NCI-H1694 (cell line): ENCODE data around the gene BMF.
"Not testable (repeated sequence)": the region's sequence is repeated elsewhere in the genome, so short reads cannot be mapped to it uniquely, and the experiment has no call there.

Source experiments
- DNase-seq: peaks from one replicate; lab custom pipeline; 2025; lab: John Stamatoyannopoulos, UW

The BMF gene

GRCh38 chr15:40128766-40129660 lies 20.3 kb upstream of the BMF start:
- DNase-seq, result no peak

GRCh38 chr15:40125950-40126349 lies 17.3 kb upstream of the BMF start:
- no peak for DNase-seq

DNA sequence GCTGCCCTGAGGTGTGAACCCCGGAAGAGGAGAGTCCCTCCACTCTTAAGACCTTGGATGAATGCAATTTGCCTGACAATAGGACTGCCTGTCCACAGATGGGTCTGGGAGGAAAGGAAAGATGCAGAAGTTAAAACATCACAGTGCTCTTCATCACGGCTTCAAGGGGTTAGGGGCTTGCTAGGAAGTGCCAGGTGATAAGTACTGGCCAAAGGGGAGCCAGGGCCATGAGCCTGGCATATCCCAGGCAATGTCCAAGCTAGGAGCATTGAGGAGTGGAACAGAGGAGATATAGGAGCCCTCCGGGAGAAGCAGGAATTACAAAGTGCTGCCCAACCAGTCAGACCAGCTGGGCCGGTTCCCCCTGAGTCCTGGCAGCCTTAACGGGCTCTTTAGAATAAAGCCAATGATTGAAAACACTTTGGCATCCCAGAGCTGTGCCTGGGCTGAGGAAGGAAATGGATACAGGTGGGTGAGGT lies 16.2 kb upstream of the BMF start:
- not testable (repeated sequence) for DNase-seq

GRCh38 chr15:40124333-40124732 lies 15.7 kb upstream of the BMF start:
- not testable (repeated sequence) for DNase-seq

GRCh38 chr15:40123863-40124262 lies 15.2 kb upstream of the BMF start:
- not testable (repeated sequence) for DNase-seq

- peak; percentile 18 for DNase-seq
Observed at GRCh38 chr15:40122989-40123388, 14.3 kb upstream of the BMF start.

DNA sequence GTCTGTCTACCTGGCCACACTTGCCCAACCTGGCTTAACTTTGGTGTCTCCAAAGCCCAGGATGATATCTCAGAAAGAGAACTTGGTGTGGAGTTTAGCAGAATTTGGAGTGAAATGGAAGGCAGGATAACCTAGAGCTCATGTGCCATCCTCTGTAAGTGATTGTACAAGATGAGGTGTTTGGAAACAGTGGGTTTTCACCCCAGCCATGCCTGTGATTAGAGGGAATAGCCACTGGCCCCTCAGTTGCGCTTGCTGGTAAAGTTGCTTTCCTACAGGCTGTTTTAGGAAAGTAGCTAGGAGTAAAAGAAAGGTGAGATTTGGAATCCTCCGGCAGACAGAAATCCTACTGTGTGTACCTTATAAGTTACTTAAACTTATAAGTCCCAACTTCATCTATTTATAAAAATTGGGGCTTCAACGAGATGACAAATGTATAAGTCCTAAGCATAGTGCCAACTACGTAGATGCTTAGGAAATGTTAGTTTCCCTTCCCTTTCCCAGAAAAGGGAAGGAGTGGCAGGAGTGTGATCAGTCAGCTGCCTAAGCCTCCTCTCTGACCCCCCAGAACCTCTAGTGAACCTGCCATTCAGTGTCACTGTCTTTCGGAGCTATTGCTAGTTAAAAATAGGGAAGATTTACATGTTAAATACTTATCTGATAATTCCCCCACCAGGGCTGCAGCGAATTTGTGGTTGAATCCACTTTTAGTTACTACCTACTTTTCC lies 13.4 kb upstream of the BMF start:
- no peak for DNase-seq

- DNase-seq, result no peak
Observed at GRCh38 chr15:40118473-40118872, 9.8 kb upstream of the BMF start.

DNA sequence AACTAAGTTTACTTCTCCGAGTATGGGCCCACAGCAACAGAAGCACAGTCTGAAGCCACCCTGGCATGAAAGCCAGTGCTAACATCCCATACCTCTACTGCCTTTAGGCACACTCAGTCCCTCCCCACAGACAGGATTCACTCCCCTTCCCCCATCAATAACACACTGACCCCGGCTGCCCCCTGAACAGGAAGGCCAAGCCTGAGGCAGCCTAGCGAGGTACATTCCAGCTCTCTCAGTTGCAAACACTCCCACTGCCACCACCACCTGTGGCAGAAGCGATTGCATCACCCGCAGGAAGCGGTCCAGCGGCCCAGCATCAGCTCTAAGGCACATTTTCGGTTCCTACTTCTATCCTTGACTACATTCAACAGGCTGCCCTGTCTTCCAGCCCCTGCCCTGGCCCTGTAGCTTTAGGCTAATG lies 7.0 kb upstream of the BMF start:
- DNase-seq, result no peak

DNA sequence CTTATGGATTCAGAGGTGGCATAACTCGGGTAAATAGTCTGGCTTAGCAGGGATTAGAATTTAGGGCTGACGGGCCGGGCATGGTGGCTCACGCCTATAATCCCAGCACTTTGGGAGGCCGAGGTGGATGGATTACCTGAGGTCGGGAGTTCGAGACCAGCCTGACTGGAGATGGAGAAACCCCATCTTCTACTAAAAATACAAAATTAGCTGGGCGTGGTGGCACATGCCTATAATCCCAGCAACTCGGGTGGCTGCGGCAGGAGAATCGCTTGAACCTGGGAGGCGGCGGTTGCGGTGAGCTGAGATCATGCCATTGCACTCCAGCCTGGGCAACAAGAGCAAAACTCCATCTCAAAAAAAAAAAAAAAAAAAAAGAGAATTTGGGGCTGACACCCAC lies 6.4 kb upstream of the BMF start:
- not testable (repeated sequence) for DNase-seq

GRCh38 chr15:40114218-40114617 lies 5.5 kb upstream of the BMF start:
- DNase-seq, result no peak

DNA sequence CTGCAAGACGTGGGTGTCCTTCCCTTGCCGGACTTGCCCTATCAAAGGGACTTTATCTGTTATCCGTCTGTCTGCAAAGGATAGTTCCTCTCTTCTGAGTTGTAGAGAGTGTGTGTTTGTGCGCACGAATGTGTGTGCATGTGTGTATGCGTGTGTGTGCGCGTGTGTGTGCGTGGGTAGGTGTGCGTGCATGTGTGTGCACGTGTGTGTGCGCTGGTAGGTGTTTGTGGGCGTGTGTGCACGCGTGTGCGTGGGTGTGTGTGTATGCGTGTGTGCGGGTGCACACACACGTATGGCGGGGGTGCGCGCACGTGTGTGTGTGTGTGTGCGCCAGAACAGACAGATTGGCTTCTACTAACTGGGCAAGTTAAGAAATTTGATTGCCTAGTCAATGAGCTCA lies 4.1 kb upstream of the BMF start:
- DNase-seq, result no peak

DNA sequence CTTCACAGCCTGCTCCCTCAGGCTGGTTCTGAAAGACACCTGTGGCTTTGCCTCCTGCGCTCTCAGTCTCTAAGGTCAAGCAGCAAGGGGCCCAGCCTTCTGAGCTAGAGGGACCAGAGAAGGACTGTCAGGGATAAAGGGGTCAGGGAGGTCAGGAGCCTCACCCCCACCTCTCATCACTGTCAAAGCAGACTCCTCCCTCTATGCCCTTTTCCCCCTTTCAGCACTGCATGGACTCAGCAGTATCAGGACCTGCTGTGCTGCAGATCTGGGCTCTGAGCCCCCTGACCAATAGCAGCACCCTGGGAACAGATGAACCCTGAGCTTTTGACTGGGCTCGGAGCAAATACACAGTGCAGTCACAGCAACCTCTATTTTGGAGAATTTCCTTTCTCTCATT lies 3.2 kb upstream of the BMF start:
- DNase-seq, result no peak

- no peak for DNase-seq
Observed at GRCh38 chr15:40110866-40111550, 2.3 kb upstream of the BMF start.

DNA sequence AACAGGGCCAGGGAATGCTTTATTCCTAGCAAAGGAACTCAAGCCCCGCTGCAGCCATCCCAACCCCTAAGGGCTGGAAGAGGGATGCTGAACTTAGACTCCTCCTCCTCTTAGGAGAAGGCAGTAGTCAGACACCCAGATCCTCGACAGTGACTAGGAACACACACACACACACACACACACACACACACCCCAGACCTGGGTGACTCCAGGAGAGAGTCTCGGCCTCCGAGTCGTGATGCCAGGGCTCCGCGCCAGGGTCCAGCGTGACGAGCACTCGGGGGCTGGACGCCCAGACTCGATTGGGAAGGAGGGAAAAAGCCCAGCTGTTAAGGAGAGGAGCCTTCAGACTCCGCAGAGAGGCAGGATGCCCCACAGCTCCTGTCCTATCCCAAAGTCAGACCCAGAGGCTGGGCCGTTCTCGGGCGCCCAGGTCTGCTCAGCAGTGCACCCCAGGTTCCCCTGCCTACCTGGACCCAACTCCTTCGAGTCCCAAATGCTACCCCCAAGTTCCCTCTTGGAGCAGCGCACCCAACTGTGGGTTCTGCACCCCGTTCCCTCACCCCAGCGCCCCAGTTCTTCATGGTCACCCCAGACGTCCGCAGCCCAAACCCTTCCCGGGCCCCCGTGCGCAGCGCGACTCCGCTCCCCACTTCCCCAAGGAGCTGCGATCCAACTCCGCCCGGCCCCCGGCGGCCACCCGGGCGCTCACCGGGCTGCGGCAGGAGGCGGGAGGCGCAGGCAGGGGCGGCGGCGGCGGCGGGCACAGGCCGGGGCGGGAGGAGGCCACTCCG lies 421 bp downstream of the BMF start:
- no peak for DNase-seq

- no peak for DNase-seq
Observed at GRCh38 chr15:40106203-40107161, 2.2 kb downstream of the BMF start.

- no peak for DNase-seq
Observed at GRCh38 chr15:40105517-40106202, 3.0 kb downstream of the BMF start.

- DNase-seq, result peak; percentile 60
Observed at GRCh38 chr15:40104865-40105516, 3.7 kb downstream of the BMF start.

DNA sequence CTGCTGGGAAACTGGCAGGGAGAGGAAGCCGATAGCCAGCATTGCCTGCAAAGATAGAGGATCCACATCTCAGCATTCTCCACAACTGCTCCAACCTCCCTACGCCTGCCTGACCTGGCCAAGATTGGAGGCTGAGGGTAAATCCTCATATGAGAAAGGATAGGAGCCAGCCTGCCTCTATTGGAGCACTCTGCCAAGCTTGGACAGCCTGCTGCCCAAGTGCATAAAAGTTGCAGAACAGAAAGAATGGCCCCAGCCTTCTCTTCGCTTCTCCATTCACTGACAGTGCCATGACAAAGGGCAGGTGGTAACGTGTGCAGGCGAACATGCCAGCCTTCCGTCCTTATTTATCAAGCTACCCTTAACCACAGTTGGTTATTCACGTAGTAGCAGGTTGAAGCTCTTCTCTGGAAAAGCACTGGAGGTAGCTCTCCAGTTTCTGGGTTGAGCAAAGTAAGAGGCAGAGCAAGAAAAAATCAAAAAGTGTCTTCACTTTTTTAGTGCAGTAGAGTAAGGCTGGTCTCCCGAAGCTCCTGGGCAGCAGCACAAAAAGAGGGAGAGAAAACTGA lies 4.3 kb downstream of the BMF start:
- no peak for DNase-seq
